Islet precursor cell (in vitro differentiated cells): ENCODE measurements around the gene CDK19.
"Not testable (repeated sequence)": the region's sequence is repeated elsewhere in the genome, so short reads cannot be mapped to it uniquely, and the experiment has no call there.

Source experiments
- DNase-seq: peaks from one replicate; pipeline ENCODE4 v3.0.0-alpha.2; 2018

The CDK19 gene

GRCh38 chr6:110755411-110755834 is 59.8 kb downstream of the CDK19 start:
- DNase-seq: no peak

DNA sequence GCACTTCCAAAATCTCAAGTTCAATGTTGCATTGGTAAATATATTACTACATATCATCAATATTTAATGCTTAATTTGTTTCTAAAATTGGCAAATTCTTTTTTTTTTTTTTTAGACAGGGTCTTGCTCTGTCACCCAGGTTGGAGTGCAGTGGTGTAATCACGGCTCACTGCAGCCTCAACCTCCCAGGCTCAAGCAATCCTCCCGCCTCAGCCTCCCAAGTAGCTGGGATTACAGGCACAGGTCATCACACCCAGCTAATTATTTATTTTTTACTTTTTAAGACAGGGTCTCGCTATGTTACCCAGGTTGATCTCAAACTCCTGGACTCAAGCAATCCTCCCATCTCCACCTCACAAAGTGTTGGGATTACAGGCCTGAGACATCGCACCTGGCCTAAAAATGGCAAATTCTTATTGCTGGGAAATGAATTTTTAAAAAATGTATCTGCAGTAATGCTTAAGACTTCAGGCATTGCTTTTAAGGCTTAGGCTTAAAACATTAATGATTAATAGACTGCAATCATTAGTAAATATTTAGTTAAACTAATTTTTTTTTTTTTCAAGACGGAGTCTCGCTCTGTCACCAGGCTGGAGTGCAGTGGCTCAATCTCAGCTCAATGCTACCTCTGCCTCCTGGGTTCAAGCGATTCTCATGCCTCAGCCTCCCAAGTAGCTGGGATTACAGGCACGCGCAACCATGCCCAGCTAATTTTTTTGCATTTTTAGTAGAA is 61.2 kb downstream of the CDK19 start:
- not testable (repeated sequence) for DNase-seq

DNA sequence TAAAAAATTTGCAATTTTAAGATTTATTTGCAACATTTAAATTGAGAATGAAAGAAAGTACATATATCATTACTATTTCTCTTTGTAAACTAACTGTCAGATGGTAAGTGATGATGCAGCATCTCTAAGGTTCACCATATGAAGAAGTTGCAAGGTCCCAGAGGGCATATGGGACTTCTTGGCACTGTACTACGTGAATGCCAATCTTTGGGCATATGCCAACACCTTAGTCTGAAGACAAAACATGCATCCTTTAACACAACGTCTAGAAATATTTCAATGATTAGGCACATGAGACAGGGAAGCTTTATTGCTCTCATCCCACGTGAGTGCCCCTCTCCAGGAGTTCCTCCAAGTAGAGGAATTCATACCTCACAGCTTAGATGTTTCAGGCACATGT is 66.8 kb downstream of the CDK19 start:
- no peak for DNase-seq

DNA sequence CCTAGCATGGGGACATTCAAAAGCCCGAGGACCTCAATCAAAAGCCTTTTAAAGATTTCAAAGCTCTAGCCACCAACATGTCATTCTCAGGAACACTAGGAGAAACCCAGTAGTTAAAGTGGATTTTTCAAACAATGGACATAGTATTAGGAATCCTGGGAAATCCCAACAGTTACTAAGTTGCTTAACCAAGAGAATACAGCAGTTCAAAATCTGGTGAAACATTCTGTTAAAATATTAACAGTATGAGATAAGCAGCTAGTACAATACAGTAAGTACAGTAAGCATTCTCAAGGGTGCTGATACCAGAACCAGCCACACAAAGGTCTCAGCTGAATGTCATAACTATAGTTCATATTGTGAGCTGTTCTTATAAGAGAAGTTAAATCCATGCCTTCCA is 68.6 kb downstream of the CDK19 start:
- DNase-seq: no peak

GRCh38 chr6:110744991-110745390 is 70.3 kb downstream of the CDK19 start:
- DNase-seq: no peak

GRCh38 chr6:110742552-110742951 is 72.7 kb downstream of the CDK19 start:
- not testable (repeated sequence) for DNase-seq

DNA sequence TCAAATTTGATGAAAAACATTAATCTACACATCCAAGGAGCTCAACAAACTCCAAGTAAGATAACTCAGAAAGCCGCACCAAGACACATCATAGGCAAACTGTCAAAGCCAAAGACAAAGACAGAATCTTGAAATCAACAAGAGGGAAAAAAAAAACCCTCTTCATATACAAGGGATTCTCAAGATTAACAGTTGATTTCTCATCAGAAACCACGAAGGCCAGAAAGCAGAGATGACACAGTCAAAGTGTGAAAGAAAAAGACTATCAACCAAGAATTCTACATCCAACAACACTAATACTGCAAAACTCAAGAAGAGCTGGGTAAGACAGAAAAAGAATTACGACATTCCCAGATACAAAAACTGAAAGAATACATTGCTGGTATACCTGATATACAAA is 73.8 kb downstream of the CDK19 start:
- DNase-seq: no peak

DNA sequence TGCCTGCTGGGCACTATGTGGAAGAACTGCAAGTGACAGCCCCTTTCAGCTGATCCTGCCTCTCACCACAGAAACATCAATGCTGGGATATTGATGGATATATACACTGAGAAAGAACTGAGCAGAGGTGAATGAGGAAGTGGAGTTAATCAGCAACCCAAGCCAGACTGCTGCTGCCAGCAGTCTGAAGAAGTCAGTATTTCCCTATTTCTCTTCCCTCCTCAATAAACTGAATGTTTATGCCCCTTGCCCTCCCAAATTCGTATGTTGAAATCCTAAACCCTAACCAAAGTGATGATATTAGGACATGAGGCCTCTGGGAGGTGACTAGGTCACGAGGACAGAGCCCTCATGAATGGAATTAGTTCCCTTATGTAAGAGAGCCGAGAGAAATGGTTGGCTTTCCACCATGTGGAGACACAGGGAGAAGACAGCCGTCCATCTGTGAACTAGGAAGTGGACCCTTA is 76.3 kb downstream of the CDK19 start:
- DNase-seq: no peak

DNA sequence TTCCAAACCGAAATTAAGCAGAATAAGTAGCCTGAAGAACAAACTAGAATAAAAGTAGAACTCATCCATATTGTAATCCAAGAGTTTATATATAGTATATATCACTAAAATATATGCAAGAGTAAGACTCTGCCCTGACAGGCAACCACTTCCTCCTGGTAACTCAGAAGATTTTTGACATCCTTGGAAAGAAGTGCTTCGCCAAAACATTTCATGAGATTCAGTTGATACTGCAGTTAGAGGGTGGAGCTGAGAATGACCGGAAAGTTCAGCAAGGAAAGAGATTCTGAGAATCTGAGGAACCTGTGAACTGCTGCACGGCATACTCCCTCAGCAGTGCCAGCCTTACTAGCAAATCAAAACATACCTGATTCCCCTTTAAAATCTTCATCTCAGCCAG is 79.6 kb downstream of the CDK19 start:
- no peak for DNase-seq

GRCh38 chr6:110731898-110732297 is 83.4 kb downstream of the CDK19 start:
- no peak for DNase-seq

DNA sequence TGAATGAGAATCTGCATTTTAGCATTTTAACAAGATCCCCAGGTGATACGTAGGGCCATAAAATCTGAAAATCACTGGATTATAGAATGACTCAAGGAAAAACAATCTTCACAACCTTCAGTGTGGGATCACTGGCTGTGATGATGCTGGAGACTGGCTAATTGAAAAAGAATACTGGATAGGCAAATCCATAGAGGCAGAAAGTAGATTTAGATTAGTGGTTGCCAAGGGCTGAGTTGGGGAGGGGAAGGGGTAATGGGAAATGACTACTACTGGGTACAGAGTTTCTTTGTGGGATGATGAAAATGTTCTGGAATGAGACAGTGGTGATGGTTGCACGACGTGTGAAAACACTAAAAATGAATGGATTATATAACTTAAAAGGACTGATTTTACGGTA is 84.1 kb downstream of the CDK19 start:
- DNase-seq: no peak

DNA sequence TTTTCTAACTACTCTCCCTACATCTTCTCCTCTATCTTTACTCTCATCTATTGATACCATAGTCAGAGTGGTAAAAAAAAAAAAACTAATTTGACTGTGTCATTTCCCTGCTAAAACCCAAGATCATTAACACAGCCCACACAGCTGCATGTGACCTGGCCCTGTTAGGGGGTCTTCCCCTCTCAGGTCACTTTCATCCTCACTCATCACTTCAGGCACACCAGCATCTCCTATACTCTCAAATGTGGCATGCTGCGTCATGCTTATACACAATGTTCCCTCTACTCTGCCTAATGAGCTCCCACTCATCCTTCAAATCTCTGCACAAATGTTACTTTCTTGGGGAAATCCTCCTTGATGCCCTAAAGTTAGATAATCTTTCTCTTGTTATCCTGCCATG is 86.8 kb downstream of the CDK19 start:
- no peak for DNase-seq

DNA sequence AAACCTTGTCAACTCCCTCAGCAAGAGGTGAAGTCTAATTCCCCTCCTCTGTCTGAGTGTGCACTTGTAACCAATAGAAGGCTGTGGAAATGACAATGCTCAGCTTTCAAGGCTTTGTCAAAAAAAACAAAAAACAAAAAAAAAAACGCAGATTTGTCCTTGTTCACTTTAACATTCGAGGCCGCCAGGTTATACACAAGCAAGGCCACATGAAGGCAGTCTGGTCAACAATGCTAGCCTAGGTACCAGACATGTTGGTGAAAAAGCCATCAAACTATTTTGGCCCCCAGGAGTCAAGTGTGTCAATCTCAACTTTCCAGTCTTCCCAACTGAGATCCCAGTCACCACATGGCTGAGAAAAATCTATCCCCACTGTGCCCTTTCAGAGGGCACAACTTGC is 92.3 kb downstream of the CDK19 start:
- DNase-seq: no peak

DNA sequence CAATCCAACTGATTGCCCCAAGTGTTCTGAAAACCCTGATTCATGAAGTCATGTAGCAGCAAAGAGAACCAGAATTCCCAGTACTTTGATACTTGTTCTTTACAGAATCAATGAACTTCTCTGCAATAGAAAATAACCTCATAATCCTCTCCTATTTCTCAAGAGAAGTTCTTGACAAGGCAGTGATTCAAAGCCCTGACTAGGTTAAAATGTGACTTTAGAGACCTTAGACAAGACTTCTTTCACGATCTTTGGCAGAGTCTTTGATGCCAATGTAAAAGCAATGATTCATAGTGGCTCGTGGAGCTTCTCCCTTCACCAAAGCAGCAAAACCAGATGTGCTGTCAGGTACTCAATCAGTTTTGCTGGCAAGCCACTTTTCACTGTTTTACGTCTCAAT is 95.2 kb downstream of the CDK19 start:
- no peak for DNase-seq

DNA sequence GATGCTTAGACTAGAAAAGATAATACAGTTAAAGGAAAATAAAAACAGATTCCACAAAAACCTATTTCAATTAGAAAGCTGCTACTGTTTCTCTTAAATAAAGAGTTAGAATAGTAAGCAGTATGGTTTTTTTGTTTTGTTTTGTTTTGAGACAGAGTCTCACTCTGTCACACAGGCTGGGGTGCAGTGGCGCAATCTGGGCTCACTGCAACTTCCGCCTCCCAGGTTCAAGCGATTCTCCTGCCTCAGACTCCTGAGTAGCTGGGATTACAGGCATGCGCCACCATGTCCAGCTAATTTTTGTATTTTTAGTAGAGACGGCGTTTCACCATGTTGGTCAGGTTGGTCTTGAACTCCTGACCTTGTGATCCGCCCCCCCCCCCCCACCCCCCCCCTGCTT is 95.7 kb downstream of the CDK19 start:
- not testable (repeated sequence) for DNase-seq

DNA sequence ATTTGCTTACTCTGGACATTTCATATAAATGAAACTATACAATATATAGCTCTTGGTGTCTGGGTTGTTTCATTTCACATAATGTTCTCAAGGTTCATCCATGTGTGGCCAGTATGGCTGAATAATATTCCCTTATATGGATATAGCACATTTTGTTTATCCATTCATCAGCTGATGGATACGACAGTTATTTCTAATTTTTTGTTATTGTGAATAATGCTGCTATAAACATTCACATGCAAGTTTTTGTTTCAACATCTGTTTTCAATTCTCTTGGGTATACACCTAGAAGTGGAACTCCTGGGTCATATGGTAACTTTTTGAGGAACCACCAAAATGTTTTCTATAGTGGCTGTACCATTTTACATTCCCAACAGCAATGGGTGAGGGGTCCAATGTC is 101.1 kb downstream of the CDK19 start:
- no peak for DNase-seq

DNA sequence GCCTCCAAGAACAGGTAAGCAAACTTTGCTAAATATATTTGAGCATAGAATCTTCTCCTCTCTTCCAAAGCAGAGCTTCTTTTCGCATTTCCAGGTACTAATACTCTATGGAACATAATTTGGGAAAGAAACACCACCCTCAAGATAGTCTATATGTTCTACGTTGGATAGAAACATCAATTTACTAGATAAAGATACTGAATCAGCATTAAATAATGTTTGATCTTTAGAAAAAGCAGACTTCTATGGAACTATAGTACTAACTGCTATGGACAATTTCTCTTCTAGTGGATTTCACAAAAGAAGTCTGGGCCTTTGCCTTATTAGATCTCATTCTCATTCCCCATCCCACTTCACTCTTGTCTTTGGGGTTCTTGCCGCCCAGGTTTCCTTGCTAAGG is 103.0 kb downstream of the CDK19 start:
- DNase-seq: no peak

- DNase-seq: no peak
Measured at GRCh38 chr6:110710115-110710514, 105.2 kb downstream of the CDK19 start.

- no peak for DNase-seq
Measured at GRCh38 chr6:110708295-110708950, 106.8 kb downstream of the CDK19 start.

GRCh38 chr6:110705543-110705942 is 109.7 kb downstream of the CDK19 start:
- DNase-seq: no peak

DNA sequence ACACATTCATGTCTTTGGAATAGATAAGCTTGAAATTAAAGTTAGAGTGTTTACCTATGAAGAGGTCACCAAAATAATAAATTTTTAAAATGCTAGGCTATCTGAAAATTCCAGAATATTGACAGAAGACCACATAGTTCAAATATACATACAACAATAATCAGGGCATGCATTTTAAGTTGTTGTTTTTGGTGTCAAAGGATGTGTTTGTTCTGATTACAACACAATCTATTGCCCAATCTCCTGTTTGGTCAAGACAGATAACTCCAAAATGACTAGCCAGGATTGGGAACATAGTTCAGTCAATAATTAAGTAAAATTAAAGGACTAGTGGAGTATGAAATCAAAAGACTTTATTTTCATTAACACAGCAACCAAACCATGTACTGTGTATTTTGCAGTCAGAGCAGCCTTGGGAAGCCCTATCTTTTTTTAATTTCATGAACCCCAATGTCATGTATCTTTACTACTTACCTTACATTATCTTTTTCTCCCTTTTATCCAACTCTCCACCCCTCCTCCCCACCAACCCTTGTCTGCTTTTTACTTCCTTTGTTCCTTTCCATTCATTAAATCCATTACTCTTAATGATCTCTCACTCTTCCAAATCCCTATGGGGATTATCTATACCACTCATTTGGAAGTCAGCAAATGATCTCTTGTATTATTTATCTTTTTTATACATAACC is 111.2 kb downstream of the CDK19 start:
- DNase-seq: no peak

GRCh38 chr6:110703010-110703905 is 112.0 kb downstream of the CDK19 start:
- no peak for DNase-seq

DNA sequence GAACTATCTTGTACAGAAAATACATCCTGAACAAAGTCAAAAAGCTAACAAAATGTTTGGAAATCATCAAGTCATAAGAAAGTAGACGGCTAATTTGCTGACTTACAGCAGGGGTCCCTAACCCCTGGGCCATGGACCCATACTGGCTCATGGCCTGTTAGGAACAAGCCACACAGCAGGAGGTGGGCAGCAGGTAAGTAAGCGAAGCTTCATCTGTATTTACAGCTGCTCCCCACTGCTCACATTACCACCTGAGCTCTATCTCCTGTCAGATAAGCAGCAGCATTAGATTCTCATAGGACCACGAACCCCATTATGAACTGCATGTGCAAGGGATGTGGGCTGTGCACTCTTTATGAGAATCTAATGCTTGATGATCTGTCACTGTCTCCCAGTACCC is 115.5 kb downstream of the CDK19 start:
- DNase-seq: no peak
